ENCODE measurements around the gene SLC25A48.
A peak's percentile ranks its signal among the peaks of the same experiment; 100 is the strongest.

Gene SLC25A48

GRCh38 chr5:135881244-135881643 is 46.8 kb downstream of the SLC25A48 start:
- no peak for TF ChIP-seq CTCF (IDR thresholded peaks at IDR 0.05; ENCODE audit: low read depth, low read length)
- no peaks in the 10 kb centered on the region for H3K9me3 ChIP-seq (ENCODE audit: severe bottlenecking)
- H3K27me3 ChIP-seq (ENCODE audit: insufficient read depth, low read depth, severe bottlenecking), result peaks cover 10% of the 10 kb centered on the region
- no peak overlapping the region for H3K27ac ChIP-seq
- H3K4me3 ChIP-seq (ENCODE audit: low read depth, low read length), result no peak overlapping the region
- no peaks in the 10 kb centered on the region for H3K36me3 ChIP-seq
- no peak for DNase-seq

GRCh38 chr5:135881819-135882218 is 47.4 kb downstream of the SLC25A48 start:
- H3K36me3 ChIP-seq, result no peaks in the 10 kb centered on the region
- no peak overlapping the region for H3K27ac ChIP-seq
- H3K27me3 ChIP-seq (ENCODE audit: insufficient read depth, low read depth, severe bottlenecking), result peaks cover 10% of the 10 kb centered on the region
- H3K4me3 ChIP-seq (ENCODE audit: low read depth, low read length), result no peak overlapping the region
- no peak for TF ChIP-seq CTCF (IDR thresholded peaks at IDR 0.05; ENCODE audit: low read depth, low read length)
- no peaks in the 10 kb centered on the region for H3K9me3 ChIP-seq (ENCODE audit: severe bottlenecking)
- no peak for DNase-seq

DNA sequence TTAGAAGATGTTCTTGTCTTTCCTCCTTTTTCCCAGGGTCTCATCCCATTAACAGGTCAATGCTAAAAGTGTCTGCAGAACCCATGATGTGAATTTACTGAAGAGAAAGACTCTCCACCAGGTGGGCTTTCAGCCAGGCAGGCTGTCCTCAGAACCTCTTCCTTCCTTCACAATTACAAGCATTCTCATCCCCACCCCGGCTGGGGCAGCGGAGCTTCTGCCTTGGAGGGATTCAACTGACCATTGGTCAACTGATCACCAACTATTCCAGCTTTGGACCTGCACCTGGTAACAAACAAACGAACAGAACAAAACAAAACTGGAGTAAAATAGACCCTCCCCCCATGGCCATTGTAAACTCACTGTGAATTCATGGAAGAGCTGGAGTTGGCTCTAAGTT is 48.6 kb downstream of the SLC25A48 start:
- Histone ChIP-seq H3K27me3 (ENCODE audit: insufficient read depth, low read depth, severe bottlenecking) (peaks cover 10% of the 10 kb centered on the region), H3K9me3 (ENCODE audit: severe bottlenecking) (no peaks in the 10 kb centered on the region)
- no peak for TF ChIP-seq CTCF (IDR thresholded peaks at IDR 0.05; ENCODE audit: low read depth, low read length)

GRCh38 chr5:135883441-135883840 is 49.0 kb downstream of the SLC25A48 start:
- DNase-seq, result peak; percentile 16
- TF ChIP-seq CTCF (IDR thresholded peaks at IDR 0.05; ENCODE audit: low read depth, low read length), result peak; percentile 46

More for the DNA sequence above, 48.6 kb downstream of the SLC25A48 start:
- Histone ChIP-seq H3K36me3 (no peaks in the 10 kb centered on the region), H3K27ac (no peak overlapping the region), H3K4me3 (ENCODE audit: low read depth, low read length) (no peak overlapping the region)
- no peak for DNase-seq

GRCh38 chr5:135885031-135885430 is 50.6 kb downstream of the SLC25A48 start:
- TF ChIP-seq CTCF (IDR thresholded peaks at IDR 0.05; ENCODE audit: low read depth, low read length), result no peak
- Histone ChIP-seq H3K36me3 (no peaks in the 10 kb centered on the region), H3K4me3 (ENCODE audit: low read depth, low read length) (no peak overlapping the region), H3K27ac (no peak overlapping the region), H3K27me3 (ENCODE audit: insufficient read depth, low read depth, severe bottlenecking) (peaks cover 10% of the 10 kb centered on the region), H3K9me3 (ENCODE audit: severe bottlenecking) (no peaks in the 10 kb centered on the region)
- DNase-seq, result no peak

More at GRCh38 chr5:135883441-135883840, 49.0 kb downstream of the SLC25A48 start:
- Histone ChIP-seq H3K27ac (no peak overlapping the region), H3K36me3 (no peaks in the 10 kb centered on the region), H3K9me3 (ENCODE audit: severe bottlenecking) (no peaks in the 10 kb centered on the region), H3K4me3 (ENCODE audit: low read depth, low read length) (no peak overlapping the region), H3K27me3 (ENCODE audit: insufficient read depth, low read depth, severe bottlenecking) (peaks cover 10% of the 10 kb centered on the region)

- Histone ChIP-seq H3K4me3 (ENCODE audit: low read depth, low read length) (no peak overlapping the region), H3K27me3 (ENCODE audit: insufficient read depth, low read depth, severe bottlenecking) (peaks cover 7% of the 10 kb centered on the region), H3K9me3 (ENCODE audit: severe bottlenecking) (no peaks in the 10 kb centered on the region), H3K27ac (no peak overlapping the region), H3K36me3 (no peaks in the 10 kb centered on the region)
- no peak for TF ChIP-seq CTCF (IDR thresholded peaks at IDR 0.05; ENCODE audit: low read depth, low read length)
- DNase-seq, result no peak
Observed at GRCh38 chr5:135886136-135886535, 51.7 kb downstream of the SLC25A48 start.
